Measurements from ENCODE around the gene USHBP1. TPM values are rescaled to one million over a fixed set of nuclear protein-coding genes. Genes with fewer than 3 reads are reported as not detected.
"Not testable (repeated sequence)": the region's sequence is repeated elsewhere in the genome, so short reads cannot be mapped to it uniquely, and the experiment has no call there.

Gene USHBP1
- total RNA-seq, 1 donor from 2014 or later: 0.22 TPM

- intact Hi-C loops (cut with micrococcal nuclease): no loop called here
These were observed 36.6 kb upstream of the USHBP1 start for GRCh38 chr19:17300992-17301619.

DNA sequence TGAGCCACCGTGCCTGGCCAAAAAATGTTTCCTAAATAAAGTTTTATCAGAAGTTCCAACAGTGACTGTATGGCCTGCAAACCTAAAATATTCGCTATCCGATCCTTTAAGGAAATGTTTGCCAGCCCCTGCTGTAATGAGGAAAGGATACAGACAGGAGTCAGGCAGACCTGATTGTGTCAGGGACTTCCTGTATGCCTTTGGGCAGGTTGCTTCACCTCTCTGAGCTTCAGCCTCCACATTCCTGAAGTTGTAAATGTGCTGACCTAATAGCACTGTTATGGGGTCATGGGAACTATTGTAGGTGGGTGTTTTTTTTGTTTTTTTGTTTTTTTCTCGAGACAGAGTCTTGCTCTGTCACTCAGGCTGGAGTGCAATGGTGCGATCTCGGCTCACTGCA, 32.4 kb upstream of the USHBP1 start:
- intact Hi-C loops (cut with micrococcal nuclease): no loop called here

DNA sequence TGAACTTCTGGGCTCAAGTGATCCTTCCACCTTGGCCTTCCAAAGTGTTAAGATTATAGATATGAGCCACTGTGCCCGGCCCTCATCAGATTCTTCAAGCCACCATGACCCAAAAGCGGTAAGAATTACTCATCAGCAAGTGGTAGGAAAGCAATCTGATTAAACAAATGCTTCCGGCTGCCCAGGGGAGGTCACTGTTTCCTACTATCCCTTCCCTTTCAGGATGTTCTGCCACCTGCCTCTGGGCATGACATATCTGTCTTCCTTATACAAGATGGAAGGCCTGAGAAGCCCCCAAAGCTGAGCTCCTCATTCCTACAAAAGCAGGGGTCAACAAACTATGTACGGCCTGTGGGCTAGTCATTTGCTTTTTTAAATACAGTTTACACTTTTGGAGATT, 31.7 kb upstream of the USHBP1 start:
- intact Hi-C loops (cut with micrococcal nuclease): no loop called here

GRCh38 chr19:17295551-17295950, 31.0 kb upstream of the USHBP1 start:
- intact Hi-C loops (cut with micrococcal nuclease): not testable (repeated sequence)

GRCh38 chr19:17294051-17294891, 29.7 kb upstream of the USHBP1 start:
- intact Hi-C loops (cut with micrococcal nuclease): no loop called here

DNA sequence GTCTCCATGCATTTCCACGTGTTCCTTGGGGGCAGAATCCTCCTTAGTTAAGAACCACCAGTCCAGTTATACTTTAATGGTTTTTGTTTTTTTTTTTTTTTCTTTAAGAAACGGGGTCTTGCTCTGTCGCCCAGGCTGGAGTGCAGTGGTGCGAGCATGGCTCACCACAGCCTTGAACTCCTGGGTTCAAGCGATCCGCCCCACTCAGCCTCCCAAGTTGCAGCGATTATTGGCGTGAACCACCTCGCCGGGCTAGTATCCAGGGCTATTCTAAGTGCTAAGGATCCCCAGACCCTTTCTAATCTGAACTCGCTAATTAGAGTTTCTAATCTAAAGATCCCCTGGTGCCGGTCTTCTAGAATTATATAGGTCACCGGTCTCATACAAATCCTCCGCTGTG, 29.1 kb upstream of the USHBP1 start:
- intact Hi-C loops (cut with micrococcal nuclease): loop anchor here (1.0 to 2.0 kb wide), 2 partner anchors 177 to 465 kb away; partner anchors contain the start of genes SIN3B and SLC27A1

GRCh38 chr19:17292301-17293074, 27.9 kb upstream of the USHBP1 start:
- intact Hi-C loops (cut with micrococcal nuclease): loop anchor here (1.0 to 2.0 kb wide), 10 partner anchors 11 to 464 kb away; partner anchors contain the start of genes ABHD8, DDA1, GTPBP3 and SIN3B

- intact Hi-C loops (cut with micrococcal nuclease): no loop called here
These were observed 24.9 kb upstream of the USHBP1 start for GRCh38 chr19:17289489-17289888.

GRCh38 chr19:17286752-17287151, 22.2 kb upstream of the USHBP1 start:
- intact Hi-C loops (cut with micrococcal nuclease): no loop called here

GRCh38 chr19:17286263-17286662, 21.7 kb upstream of the USHBP1 start:
- intact Hi-C loops (cut with micrococcal nuclease): no loop called here

DNA sequence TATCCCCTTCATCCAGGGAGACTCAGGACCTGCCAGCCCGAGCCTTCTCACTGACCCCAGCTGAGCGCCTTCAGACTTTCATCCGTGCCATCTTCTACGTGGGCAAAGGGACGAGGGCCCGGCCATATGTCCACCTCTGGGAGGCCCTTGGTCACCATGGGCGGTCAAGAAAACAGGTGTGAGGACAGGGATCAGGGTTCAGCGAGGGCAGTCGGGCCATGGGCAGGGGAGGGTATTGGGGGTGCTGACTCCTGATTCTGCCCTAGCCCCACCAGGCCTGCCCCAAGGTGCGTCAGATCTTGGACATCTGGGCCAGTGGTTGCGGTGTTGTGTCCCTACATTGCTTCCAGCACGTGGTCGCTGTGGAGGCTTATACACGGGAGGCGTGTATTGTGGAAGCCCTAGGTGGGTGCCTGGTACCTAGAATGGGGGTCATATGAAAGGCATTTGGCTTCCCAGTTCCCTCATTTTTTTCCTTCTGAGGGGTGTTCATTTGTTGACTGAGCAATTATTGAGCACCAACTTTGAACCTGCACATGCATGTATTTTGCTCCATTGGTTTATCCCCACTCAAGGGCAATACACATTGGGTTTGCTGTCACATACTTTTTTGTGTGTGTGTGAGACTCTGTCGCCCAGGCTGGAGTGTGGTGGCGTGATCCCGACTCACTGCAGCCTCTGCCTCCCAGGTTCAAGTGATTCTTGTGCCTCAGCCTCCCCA, 21.0 kb upstream of the USHBP1 start:
- intact Hi-C loops (cut with micrococcal nuclease): no loop called here

DNA sequence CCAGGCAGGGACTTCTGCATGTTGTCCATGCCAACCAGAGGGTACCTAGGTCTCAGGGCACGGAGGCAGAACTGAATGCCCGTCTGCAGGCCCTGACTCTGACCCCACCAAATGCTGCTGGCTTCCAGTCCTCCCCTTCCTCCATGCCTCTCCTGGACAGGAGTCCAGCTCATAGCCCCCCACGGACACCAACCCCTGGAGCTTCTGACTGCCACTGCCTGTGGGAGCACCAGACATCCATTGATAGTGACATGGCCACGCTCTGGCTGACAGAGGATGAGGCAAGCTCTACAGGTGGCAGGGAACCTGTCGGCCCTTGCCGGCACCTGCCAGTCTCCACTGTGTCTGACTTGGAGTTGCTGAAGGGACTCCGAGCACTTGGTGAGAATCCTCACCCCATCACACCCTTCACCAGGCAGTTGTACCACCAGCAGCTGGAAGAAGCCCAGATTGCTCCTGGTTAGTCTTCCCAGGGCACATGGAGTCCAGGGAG, 19.0 kb upstream of the USHBP1 start:
- intact Hi-C loops (cut with micrococcal nuclease): loop anchor here (2.0 kb wide), 1 partner anchor 513 kb away; no protein-coding TSS in a partner anchor

GRCh38 chr19:17282488-17283125, 18.1 kb upstream of the USHBP1 start:
- intact Hi-C loops (cut with micrococcal nuclease): loop anchor here (1.0 to 2.0 kb wide), 5 partner anchors 15 to 512 kb away; partner anchors contain the start of gene BABAM1

- intact Hi-C loops (cut with micrococcal nuclease): loop anchor here (1.0 to 2.0 kb wide), 5 partner anchors 14 to 511 kb away; partner anchors contain the start of gene BABAM1
These were observed 17.1 kb upstream of the USHBP1 start, which contains the start of gene ANKLE1 for GRCh38 chr19:17281391-17282304. TSS of gene ANKLE1 (plus strand) at chr19:17281901. CDS start at chr19:17281921, 20 bp downstream.

GRCh38 chr19:17279436-17279835, 14.9 kb upstream of the USHBP1 start:
- intact Hi-C loops (cut with micrococcal nuclease): no loop called here

- intact Hi-C loops (cut with micrococcal nuclease): no loop called here
These were observed 11.1 kb upstream of the USHBP1 start for GRCh38 chr19:17275441-17276175.

GRCh38 chr19:17274892-17275291, 10.3 kb upstream of the USHBP1 start:
- intact Hi-C loops (cut with micrococcal nuclease): not testable (repeated sequence)

DNA sequence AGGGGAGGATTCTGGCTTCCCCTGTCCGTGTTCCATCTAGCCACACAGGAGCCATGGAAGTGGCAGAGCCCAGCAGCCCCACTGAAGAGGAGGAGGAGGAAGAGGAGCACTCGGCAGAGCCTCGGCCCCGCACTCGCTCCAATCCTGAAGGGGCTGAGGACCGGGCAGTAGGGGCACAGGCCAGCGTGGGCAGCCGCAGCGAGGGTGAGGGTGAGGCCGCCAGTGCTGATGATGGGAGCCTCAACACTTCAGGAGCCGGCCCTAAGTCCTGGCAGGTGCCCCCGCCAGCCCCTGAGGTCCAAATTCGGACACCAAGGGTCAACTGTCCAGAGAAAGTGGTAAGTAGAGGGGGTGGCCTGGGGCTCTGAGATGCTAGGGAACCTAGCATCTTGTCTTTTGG, 4.2 kb upstream of the USHBP1 start:
- intact Hi-C loops (cut with micrococcal nuclease): loop anchor here (5.0 kb wide), 1 partner anchor 266 kb away; no protein-coding TSS in a partner anchor

Data from T-helper 1 cell treated with Interleukin-12 subunit alpha and Interleukin-12 subunit beta and Interleukin-4 antibody, amounts not matched to agents 30 ng/mL and 1 ng/mL, for 36 hours (primary cell).